ENCODE measurements around the gene C1orf105.
"Not testable (repeated sequence)": the region's sequence is repeated elsewhere in the genome, so short reads cannot be mapped to it uniquely, and the experiment has no call there.

The C1orf105 gene

DNA sequence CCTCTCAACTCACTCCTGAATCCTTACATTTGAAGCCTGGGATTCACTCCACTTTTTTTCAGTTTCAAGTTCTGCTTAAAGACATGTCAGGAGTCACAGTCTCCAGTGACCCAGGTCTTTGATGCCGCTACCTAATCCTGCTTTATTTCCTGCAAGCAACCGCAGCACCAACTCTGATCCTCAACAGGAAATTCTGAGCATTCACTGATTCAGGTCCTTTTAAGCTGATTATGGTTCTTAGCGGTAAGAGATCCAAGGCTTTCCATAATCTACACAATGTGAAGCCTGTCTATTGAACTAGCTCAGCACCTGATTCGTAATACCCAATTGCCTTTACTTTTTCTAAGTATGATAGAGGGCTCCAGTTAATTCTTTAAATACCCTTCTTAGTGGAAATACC, 67.1 kb downstream of the C1orf105 start:
- no peak for DNase-seq

DNA sequence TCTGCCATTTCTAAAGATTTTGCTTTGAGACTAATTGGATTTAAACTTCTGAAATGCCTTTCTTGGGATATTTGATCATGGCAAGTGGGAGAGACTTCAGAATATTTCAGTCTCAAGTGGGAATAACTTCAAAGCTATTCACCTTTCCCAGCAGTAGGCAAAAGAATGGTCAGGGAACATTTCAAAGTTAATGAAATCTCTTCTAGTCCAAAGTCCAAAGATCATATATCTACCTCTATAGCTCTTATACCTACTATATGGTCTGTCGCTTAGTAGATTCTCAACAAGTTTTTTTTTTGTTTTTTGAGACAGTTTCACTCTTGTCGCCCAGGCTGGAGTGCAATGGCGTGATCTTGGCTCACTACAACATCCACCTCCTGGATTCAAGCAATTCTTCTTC, 67.9 kb downstream of the C1orf105 start:
- no peak for DNase-seq

DNA sequence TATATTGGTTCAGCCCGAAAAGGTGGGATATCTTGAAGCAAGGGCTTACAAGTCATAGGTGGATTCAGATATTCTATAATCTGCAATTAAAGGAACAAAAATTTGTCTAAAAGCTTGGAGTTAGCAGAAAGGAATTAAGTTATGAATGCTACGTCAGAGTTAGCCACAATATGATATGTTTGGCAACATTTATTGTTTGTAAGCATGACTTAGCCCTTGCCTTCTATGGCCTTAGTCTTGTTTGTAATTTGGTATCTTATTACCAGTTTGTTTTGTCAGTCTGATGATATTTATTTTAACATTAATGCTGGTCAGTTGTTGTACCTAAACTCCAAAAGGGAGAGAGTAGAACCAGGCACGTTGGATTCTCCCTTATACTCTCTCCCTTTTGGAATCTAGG, 69.4 kb downstream of the C1orf105 start:
- DNase-seq = no peak

DNA sequence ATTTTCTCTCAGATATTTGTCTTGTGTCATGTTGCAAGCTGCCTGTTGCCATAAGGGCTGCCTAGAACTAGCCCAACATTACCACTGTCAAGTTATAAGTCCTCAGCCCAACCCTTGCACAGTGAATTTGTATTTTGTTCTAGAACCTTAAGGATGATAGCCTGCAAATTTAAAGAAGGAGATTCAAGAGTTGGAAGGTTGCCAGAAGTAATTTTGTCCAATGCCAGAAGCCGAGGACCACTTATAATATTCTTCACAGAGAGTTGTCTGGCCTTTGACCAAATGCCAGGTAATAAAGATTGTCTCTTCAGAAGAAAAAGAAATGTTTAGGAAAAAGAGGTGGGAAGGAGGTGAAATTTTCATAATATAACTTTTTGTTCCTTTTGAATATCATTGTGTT, 71.9 kb downstream of the C1orf105 start:
- DNase-seq = no peak

DNA sequence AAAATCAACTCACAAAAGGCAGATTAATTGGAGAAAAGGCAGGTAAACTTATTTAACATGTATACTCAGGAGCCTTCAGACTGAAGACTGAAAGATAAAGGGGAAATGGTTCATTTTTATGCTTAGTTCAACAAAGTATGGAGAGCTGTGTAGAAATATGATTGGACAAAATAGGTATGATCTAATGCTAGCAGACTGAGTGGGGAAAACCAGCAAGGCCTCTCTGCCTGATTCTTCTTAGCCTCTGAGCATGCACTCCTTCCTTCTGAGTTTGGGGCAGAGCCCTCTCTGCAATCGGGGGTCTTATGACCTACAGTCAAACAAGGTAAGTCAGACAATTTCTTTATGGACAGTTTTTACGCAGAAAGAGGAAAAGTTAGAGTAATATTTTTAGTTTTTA, 73.7 kb downstream of the C1orf105 start:
- DNase-seq = no peak

DNA sequence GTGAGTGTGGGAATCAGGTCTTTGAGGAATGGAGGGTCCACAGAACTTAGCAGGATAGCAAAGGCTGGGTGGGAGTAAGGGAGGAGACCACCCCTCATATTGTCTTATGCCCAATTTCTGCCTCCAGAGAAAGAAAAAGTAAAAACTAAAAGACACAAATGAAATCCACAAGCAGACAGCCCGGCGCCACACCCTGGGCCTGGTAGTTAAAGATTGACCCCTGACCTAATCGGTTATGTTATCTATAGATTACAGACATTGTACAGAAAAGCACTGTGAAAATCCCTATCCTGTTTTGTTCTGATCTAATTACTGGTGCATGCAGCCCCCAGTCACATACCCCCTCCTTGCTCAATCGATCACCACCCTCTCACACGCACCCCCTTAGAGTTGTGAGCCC, 75.6 kb downstream of the C1orf105 start:
- DNase-seq = not testable (repeated sequence)

DNA sequence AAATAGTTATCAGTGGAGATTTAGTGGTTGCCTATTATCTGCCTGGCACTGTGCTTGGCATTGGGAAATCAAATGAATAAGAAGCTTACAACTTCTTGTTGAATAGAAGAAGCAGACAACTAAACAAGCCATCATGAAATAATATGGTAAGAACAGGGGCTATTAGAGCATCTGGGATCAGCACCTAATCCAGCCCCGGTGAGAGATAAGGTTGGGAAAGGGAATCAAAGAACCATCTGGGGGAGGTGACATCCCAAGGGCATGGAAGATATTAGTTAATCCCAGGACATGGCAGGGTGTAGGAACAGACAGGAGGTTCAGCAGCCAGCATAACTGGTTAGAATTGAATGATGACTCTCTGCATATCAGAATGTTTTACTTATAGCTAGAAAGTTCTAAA, 76.2 kb downstream of the C1orf105 start:
- no peak for DNase-seq

DNA sequence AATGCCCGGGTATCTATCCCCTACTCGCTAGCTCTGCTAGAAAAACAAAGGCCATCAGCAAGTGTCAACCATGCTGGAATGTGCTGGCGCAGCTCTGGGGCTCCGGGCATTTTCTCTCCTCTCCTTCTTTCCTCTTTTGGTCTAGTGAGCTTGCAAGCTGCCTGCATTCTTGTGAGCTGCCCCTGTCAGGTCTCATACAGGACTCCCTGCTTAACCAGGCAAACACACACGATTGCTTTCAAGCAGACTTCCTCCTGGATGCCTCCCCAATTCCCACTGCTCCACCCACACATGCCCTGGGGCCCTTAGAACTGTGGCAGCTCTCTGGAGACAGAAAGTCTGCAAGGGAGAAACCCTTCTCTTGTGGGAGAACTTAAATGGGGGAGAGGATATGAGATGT, 76.7 kb downstream of the C1orf105 start:
- DNase-seq = no peak

DNA sequence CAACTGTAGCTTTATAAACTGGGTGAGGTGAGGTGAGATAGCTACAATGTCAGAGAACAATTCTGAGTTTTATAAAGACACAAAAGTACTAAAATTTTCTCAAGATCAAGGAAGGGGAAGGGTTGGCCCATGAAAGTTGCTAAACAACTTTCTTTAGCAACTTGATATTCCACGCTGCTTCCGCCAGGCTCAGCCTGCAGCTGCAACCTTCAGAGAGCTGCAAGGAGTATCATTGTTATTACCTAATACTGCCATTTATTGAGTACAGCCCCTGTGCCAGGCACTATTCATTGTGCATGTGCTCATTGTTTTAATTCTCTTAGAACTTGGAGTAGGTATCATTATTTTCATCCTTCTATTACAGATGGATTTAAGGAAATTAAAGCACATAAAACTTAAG, 78.4 kb downstream of the C1orf105 start:
- DNase-seq = no peak

DNA sequence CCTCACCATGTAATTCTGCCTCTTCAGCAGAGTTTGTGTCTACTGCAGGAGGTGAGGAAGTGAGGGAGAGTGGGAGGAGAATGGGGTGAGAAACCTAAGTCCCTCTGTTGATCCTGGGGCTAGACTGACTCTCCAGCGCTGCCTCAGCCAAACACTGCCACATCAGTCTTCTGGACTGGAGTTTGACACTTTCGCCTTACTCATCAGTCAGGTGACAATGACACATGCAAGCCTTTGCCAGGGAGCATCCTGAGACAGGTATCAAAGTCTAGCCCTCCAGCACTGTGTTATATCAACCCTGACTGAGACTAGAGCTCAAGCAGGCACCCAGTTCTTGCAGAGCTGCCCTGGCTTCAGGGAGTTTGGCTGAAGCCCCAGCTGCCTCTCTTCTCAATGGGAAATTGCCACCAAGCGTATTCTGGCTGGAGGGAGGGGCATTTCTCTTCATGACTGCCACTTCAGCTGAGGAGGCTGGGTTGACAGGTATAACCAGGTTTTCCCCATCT, 79.2 kb downstream of the C1orf105 start:
- DNase-seq = no peak

DNA sequence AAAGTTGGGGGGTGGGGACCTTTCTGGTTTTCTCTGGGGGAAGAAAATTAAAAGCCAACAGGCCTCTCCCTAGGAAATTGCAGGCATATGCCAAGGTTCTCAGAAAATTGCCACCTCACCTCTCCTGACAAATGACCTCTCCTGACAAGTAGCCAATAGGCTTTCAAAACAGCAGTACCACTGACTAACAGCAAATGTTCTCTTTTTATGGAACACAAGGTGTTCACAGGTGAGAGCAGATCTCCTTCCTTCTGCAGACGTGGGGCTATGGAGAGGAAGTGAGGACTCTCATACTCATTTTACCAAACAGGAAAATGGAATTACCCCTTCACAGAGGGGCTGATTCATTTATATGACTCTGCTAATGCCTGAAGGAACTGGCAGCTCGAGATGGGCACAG, 79.7 kb downstream of the C1orf105 start:
- DNase-seq = no peak

DNA sequence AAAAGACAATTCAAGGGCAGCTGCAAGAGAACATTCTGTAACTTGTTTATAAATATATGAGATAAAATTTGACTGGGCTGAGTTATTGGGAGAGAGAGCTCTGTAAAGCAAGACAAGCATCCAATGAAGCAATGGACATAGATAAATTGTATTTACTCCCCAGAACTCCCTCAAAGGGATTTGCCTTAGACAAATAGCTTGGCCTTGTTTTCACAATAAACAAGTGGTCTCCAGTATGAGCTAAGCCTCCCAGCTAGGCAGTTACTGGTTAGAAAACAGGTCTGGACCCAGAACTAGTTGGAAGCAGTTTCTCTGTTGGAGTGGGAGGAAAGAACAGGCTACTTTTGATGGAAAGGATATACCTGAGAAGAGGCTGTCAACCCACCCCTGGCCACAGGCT, 87.3 kb downstream of the C1orf105 start:
- DNase-seq = peak in 1 of 56 donors; percentile 0

DNA sequence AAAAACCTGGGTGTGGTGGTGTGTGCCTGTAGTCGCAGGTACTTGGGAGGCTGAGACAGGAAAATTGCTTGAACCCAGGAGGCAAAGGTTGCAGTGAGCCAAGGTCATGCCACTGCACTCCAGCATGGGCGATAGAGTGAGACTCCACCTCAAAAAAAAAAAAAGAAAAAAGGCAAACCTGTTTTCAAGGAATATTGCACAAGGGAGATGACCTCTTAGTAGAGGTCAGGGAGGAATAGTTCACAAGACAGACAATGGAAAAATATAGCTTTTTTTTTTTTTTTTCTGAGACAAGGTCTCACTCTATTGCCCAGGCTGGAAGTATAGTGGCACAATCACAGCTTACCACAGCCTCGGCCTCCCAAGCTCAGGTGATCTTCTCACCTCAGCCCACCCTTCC, 90.0 kb downstream of the C1orf105 start:
- DNase-seq = no peak

DNA sequence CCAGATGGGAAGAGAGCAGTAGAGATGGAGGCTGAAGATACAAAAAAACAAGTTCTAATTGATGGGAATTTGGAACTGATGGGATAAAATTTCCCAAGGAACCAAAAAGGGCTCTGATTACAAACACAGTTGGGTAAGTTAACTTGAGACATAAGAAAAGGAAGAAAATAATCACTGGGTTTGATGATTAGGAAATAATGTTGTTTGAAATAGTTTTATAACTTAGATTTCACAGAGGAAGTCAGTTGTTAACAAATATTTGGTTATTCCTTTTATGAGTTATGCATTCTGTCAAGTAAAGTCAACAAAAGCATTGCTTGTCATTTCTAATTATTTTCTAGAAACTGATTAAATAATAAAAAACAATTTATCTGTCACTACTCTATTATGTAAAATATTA, 92.1 kb downstream of the C1orf105 start:
- no peak for DNase-seq

DNA sequence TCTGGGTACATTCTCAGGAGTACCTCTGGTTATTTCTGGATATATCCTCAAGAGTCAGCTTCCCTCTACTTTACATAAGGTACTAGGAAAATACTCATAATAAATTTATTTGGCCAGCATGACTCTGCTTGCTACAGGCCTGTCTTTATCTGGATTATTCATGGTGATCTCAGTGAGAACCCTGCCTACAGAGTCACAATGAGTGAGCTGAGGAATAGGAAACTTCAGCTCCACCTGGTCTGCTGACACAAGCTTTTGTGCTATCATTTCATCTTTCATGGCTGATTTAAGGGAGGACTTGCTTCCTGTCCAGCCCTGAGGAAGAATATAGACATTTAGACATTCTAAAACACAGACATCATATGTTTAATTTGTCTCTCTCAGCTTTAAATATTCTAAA, 93.0 kb downstream of the C1orf105 start:
- DNase-seq = no peak

DNA sequence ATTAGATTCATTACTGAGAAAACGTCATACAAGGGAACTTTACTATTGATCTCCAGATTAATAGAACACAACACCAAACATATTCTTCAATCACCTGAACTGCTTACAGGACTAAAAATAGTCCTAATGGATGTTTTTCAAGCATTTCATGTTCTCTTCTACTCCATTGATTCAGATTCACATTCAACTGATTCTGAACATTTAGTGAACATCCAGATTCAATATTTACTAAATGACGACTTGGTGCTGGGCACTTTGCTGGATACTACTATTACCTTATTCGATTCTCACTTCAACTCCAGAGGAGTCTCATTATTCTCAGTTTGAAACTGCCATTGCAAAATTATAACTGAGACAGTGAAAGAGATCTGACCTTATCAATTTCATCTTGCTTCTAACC, 93.6 kb downstream of the C1orf105 start:
- DNase-seq = no peak

DNA sequence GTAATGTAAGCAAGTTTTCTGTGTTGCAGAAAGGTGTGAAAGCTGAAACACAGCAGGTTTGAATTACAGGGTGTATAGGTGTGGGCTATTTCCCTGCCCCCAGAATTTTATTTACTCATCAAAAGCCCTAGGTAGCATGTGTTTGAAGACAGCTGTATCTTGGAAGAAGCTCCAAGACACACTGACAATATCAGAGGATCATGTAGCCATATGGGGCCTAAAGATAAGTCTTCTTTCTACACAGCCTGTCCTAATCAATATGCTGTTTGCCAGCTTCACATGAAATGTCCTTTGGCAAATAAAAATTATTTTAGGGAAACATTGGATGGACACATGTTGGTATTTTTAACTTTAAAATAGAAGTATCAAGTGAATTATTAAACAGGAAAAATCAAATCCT, 95.0 kb downstream of the C1orf105 start:
- no peak for DNase-seq

DNA sequence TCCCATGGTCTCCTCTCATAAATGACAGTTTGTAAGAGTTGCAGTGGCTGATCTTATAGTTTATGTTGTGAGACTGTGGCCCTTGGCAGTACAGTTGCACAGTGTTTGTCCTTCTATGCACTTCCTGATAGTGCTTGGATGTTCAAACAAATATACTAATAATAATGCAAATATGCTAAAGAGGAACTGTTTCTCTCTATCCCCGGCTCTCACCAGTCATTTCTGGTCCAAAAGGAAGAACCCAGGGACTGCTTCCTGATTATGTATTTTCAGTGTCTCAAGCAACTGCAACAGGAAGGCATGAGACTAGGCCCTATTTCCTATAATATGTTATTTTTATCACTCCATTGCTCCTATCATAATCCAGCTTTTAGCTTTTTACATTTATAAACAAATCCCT, 95.4 kb downstream of the C1orf105 start:
- DNase-seq = no peak

DNA sequence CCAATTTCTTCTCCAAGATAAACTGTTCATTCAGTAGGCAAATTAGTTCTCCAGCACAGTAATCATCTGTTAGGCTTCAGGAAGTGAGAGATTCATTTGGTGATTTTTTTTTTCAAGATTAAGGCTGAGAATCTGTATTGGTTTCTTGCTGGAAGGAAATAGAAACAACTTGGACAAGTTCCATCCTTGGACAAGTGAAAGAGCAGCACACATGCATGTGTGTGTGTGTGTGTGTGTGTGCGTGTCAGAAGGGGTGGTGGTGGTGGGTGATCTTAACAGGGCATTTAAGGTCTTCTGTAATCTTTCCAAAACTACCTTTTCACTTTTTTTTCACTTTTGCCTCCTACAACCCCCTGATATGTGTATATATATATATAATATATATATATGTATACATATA, 96.6 kb downstream of the C1orf105 start:
- DNase-seq = no peak

DNA sequence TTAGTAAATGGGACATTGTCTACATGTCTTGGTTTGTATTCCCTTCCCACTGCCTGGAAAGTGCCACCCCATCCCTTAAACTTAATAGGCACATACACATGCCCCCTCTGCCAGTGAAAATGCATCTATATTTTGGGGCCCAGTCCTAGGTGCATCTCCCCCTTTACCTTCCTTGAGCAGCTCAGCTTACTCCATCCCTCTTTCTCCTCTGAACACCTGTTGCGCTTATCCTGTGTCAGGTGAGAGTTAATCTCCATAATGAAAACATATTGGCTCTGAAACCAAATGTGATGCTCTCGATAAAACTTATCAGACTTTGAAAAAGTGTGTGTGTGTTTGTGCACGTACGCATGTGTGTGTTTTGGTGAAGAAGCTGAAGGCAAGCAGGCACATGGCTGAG, 97.1 kb downstream of the C1orf105 start:
- no peak for DNase-seq

All from nucleus accumbens (tissue), 56 donors.